Measurements from ENCODE around the gene CPXM2.

The CPXM2 gene

GRCh38 chr10:123865350-123865749 is 26.3 kb downstream of the CPXM2 start:
- H3K9ac ChIP-seq (ENCODE audit: low read length) = no peak overlapping the region
- no peak overlapping the region for H3K27ac ChIP-seq (ENCODE audit: low read length)
- H3K4me3 ChIP-seq (ENCODE audit: low read length) = no peak overlapping the region
- no peaks in the 10 kb centered on the region for H3K36me3 ChIP-seq (ENCODE audit: control insufficient read depth, low read depth, low read length)
- no peaks in the 10 kb centered on the region for H3K4me1 ChIP-seq (ENCODE audit: control insufficient read depth, low read depth, low read length)
- H3K9me3 ChIP-seq (ENCODE audit: control insufficient read depth, low read depth, low read length) = no peaks in the 10 kb centered on the region
- no peaks in the 10 kb centered on the region for H3K27me3 ChIP-seq (ENCODE audit: control insufficient read depth, insufficient read depth, low read length)

GRCh38 chr10:123864923-123865322 is 26.7 kb downstream of the CPXM2 start:
- no peaks in the 10 kb centered on the region for H3K9me3 ChIP-seq (ENCODE audit: control insufficient read depth, low read depth, low read length)
- no peak overlapping the region for H3K27ac ChIP-seq (ENCODE audit: low read length)
- H3K9ac ChIP-seq (ENCODE audit: low read length) = no peak overlapping the region
- H3K4me3 ChIP-seq (ENCODE audit: low read length) = no peak overlapping the region
- no peaks in the 10 kb centered on the region for H3K36me3 ChIP-seq (ENCODE audit: control insufficient read depth, low read depth, low read length)
- H3K27me3 ChIP-seq (ENCODE audit: control insufficient read depth, insufficient read depth, low read length) = no peaks in the 10 kb centered on the region
- H3K4me1 ChIP-seq (ENCODE audit: control insufficient read depth, low read depth, low read length) = no peaks in the 10 kb centered on the region

- Histone ChIP-seq H3K9ac (ENCODE audit: low read length) (no peak overlapping the region), H3K27ac (ENCODE audit: low read length) (no peak overlapping the region), H3K27me3 (ENCODE audit: control insufficient read depth, insufficient read depth, low read length) (no peaks in the 10 kb centered on the region), H3K4me1 (ENCODE audit: control insufficient read depth, low read depth, low read length) (no peaks in the 10 kb centered on the region), H3K9me3 (ENCODE audit: control insufficient read depth, low read depth, low read length) (no peaks in the 10 kb centered on the region), H3K4me3 (ENCODE audit: low read length) (no peak overlapping the region), H3K36me3 (ENCODE audit: control insufficient read depth, low read depth, low read length) (no peaks in the 10 kb centered on the region)
These were observed 27.7 kb downstream of the CPXM2 start for GRCh38 chr10:123863721-123864482.

- H3K9ac ChIP-seq (ENCODE audit: low read length) = no peak overlapping the region
- no peaks in the 10 kb centered on the region for H3K36me3 ChIP-seq (ENCODE audit: control insufficient read depth, low read depth, low read length)
- H3K4me3 ChIP-seq (ENCODE audit: low read length) = no peak overlapping the region
- H3K27ac ChIP-seq (ENCODE audit: low read length) = no peak overlapping the region
- H3K4me1 ChIP-seq (ENCODE audit: control insufficient read depth, low read depth, low read length) = no peaks in the 10 kb centered on the region
- no peaks in the 10 kb centered on the region for H3K9me3 ChIP-seq (ENCODE audit: control insufficient read depth, low read depth, low read length)
- no peaks in the 10 kb centered on the region for H3K27me3 ChIP-seq (ENCODE audit: control insufficient read depth, insufficient read depth, low read length)
These were observed 28.4 kb downstream of the CPXM2 start for GRCh38 chr10:123863183-123863575.

GRCh38 chr10:123862421-123863182 is 29.0 kb downstream of the CPXM2 start:
- H3K27me3 ChIP-seq (ENCODE audit: control insufficient read depth, insufficient read depth, low read length) = no peaks in the 10 kb centered on the region
- no peaks in the 10 kb centered on the region for H3K9me3 ChIP-seq (ENCODE audit: control insufficient read depth, low read depth, low read length)
- H3K4me3 ChIP-seq (ENCODE audit: low read length) = no peak overlapping the region

GRCh38 chr10:123860856-123861255 is 30.8 kb downstream of the CPXM2 start:
- Histone ChIP-seq H3K4me1 (ENCODE audit: control insufficient read depth, low read depth, low read length) (no peaks in the 10 kb centered on the region), H3K9ac (ENCODE audit: low read length) (no peak overlapping the region), H3K4me3 (ENCODE audit: low read length) (no peak overlapping the region), H3K9me3 (ENCODE audit: control insufficient read depth, low read depth, low read length) (no peaks in the 10 kb centered on the region), H3K36me3 (ENCODE audit: control insufficient read depth, low read depth, low read length) (no peaks in the 10 kb centered on the region), H3K27me3 (ENCODE audit: control insufficient read depth, insufficient read depth, low read length) (no peaks in the 10 kb centered on the region), H3K27ac (ENCODE audit: low read length) (no peak overlapping the region)

More at GRCh38 chr10:123862421-123863182, 29.0 kb downstream of the CPXM2 start:
- Histone ChIP-seq H3K4me1 (ENCODE audit: control insufficient read depth, low read depth, low read length) (no peaks in the 10 kb centered on the region), H3K36me3 (ENCODE audit: control insufficient read depth, low read depth, low read length) (no peaks in the 10 kb centered on the region), H3K27ac (ENCODE audit: low read length) (no peak overlapping the region), H3K9ac (ENCODE audit: low read length) (no peak overlapping the region)

GRCh38 chr10:123860209-123860608 is 31.4 kb downstream of the CPXM2 start:
- no peak overlapping the region for H3K4me3 ChIP-seq (ENCODE audit: low read length)
- H3K27me3 ChIP-seq (ENCODE audit: control insufficient read depth, insufficient read depth, low read length) = no peaks in the 10 kb centered on the region
- no peaks in the 10 kb centered on the region for H3K36me3 ChIP-seq (ENCODE audit: control insufficient read depth, low read depth, low read length)
- H3K9ac ChIP-seq (ENCODE audit: low read length) = no peak overlapping the region
- H3K27ac ChIP-seq (ENCODE audit: low read length) = no peak overlapping the region
- no peaks in the 10 kb centered on the region for H3K4me1 ChIP-seq (ENCODE audit: control insufficient read depth, low read depth, low read length)
- no peaks in the 10 kb centered on the region for H3K9me3 ChIP-seq (ENCODE audit: control insufficient read depth, low read depth, low read length)

GRCh38 chr10:123859653-123860050 is 32.0 kb downstream of the CPXM2 start:
- H3K27me3 ChIP-seq (ENCODE audit: control insufficient read depth, insufficient read depth, low read length) = no peaks in the 10 kb centered on the region
- no peak overlapping the region for H3K4me3 ChIP-seq (ENCODE audit: low read length)
- no peaks in the 10 kb centered on the region for H3K4me1 ChIP-seq (ENCODE audit: control insufficient read depth, low read depth, low read length)
- H3K36me3 ChIP-seq (ENCODE audit: control insufficient read depth, low read depth, low read length) = no peaks in the 10 kb centered on the region
- no peak overlapping the region for H3K9ac ChIP-seq (ENCODE audit: low read length)
- H3K27ac ChIP-seq (ENCODE audit: low read length) = no peak overlapping the region
- H3K9me3 ChIP-seq (ENCODE audit: control insufficient read depth, low read depth, low read length) = no peaks in the 10 kb centered on the region

GRCh38 chr10:123858907-123859652 is 32.5 kb downstream of the CPXM2 start:
- Histone ChIP-seq H3K36me3 (ENCODE audit: control insufficient read depth, low read depth, low read length) (no peaks in the 10 kb centered on the region), H3K9me3 (ENCODE audit: control insufficient read depth, low read depth, low read length) (no peaks in the 10 kb centered on the region), H3K9ac (ENCODE audit: low read length) (no peak overlapping the region), H3K27ac (ENCODE audit: low read length) (no peak overlapping the region), H3K27me3 (ENCODE audit: control insufficient read depth, insufficient read depth, low read length) (no peaks in the 10 kb centered on the region), H3K4me1 (ENCODE audit: control insufficient read depth, low read depth, low read length) (no peaks in the 10 kb centered on the region), H3K4me3 (ENCODE audit: low read length) (no peak overlapping the region)

GRCh38 chr10:123858077-123858681 is 33.4 kb downstream of the CPXM2 start:
- Histone ChIP-seq H3K4me1 (ENCODE audit: control insufficient read depth, low read depth, low read length) (no peaks in the 10 kb centered on the region), H3K9me3 (ENCODE audit: control insufficient read depth, low read depth, low read length) (no peaks in the 10 kb centered on the region), H3K4me3 (ENCODE audit: low read length) (no peak overlapping the region), H3K36me3 (ENCODE audit: control insufficient read depth, low read depth, low read length) (no peaks in the 10 kb centered on the region), H3K27me3 (ENCODE audit: control insufficient read depth, insufficient read depth, low read length) (no peaks in the 10 kb centered on the region), H3K27ac (ENCODE audit: low read length) (no peak overlapping the region), H3K9ac (ENCODE audit: low read length) (no peak overlapping the region)

GRCh38 chr10:123857616-123858015 is 34.0 kb downstream of the CPXM2 start:
- Histone ChIP-seq H3K4me1 (ENCODE audit: control insufficient read depth, low read depth, low read length) (no peaks in the 10 kb centered on the region), H3K9ac (ENCODE audit: low read length) (no peak overlapping the region), H3K9me3 (ENCODE audit: control insufficient read depth, low read depth, low read length) (no peaks in the 10 kb centered on the region), H3K4me3 (ENCODE audit: low read length) (no peak overlapping the region), H3K27ac (ENCODE audit: low read length) (no peak overlapping the region), H3K36me3 (ENCODE audit: control insufficient read depth, low read depth, low read length) (no peaks in the 10 kb centered on the region), H3K27me3 (ENCODE audit: control insufficient read depth, insufficient read depth, low read length) (no peaks in the 10 kb centered on the region)
